GM23338 (cell line): ENCODE measurements around the gene CXCL6. TPM values are rescaled to one million over a fixed set of nuclear protein-coding genes. Genes with fewer than 3 reads are reported as not detected.

Experiments used
- ATAC-seq: fragments of 200-7000 bp; cut with Tn5 transposase; 3 replicates; pipeline ENCODE4 v1.9.1; 2020
- DNase-seq: peaks from one replicate; pipeline ENCODE4 v3.0.0-alpha.2; 2015; ENCODE audit warnings: low spot score
- H2AFZ ChIP-seq: fragments of 200-600 bp; sonication (generic); 2 replicates; pipeline ENCODE4 v1.8.0; 2016; ENCODE audit warnings: antibody characterized with exemption, mild to moderate bottlenecking, moderate library complexity
- H3F3A ChIP-seq: fragments of 200-600 bp; sonication (generic); replicated peaks from 2 replicates; pipeline ENCODE4 v1.8.0; 2017; ENCODE audit warnings: antibody characterized with exemption, mixed run types, low read depth
- H3K27ac ChIP-seq: fragments of 200-600 bp; sonication (generic); 2 replicates; pipeline ENCODE4 v1.6.1; 2016; ENCODE audit warnings: low read depth
- H3K27me3 ChIP-seq: fragments of 200-600 bp; sonication (generic); 2 replicates; pipeline ENCODE4 v1.8.0; 2016; ENCODE audit warnings: mild to moderate bottlenecking, mixed run types, moderate library complexity; ENCODE audit not compliant: insufficient read depth
- H3K36me3 ChIP-seq: fragments of 200-600 bp; sonication (generic); 2 replicates; pipeline ENCODE4 v1.8.0; 2016; ENCODE audit warnings: mild to moderate bottlenecking; ENCODE audit not compliant: insufficient read depth
- H3K4me1 ChIP-seq: fragments of 200-600 bp; sonication (generic); 2 replicates; pipeline ENCODE4 v1.8.0; 2016; ENCODE audit warnings: mild to moderate bottlenecking, moderate library complexity; ENCODE audit not compliant: insufficient read depth
- H3K4me2 ChIP-seq: fragments of 200-600 bp; sonication (generic); 2 replicates; pipeline ENCODE4 v1.7.1; 2017; ENCODE audit warnings: mixed run types
- H3K4me3 ChIP-seq: fragments of 200-600 bp; sonication (generic); 2 replicates; pipeline ENCODE4 v1.6.1; 2016; ENCODE audit warnings: mixed run types
- H3K79me2 ChIP-seq: fragments of 200-600 bp; sonication (generic); replicated peaks from 2 replicates; pipeline ENCODE4 v1.8.0; 2017; ENCODE audit warnings: mild to moderate bottlenecking; ENCODE audit not compliant: insufficient read depth
- H3K9me2 ChIP-seq: fragments of 200-600 bp; sonication (generic); 2 replicates; pipeline ENCODE4 v1.8.0; 2017; ENCODE audit not compliant: insufficient read depth
- H4K20me1 ChIP-seq: fragments of 200-600 bp; sonication (generic); replicated peaks from 2 replicates; pipeline ENCODE4 v1.8.0; 2017; ENCODE audit warnings: mild to moderate bottlenecking; ENCODE audit not compliant: insufficient read depth
- H3K27ac Mint-ChIP-seq: 2 replicates; pipeline ENCODE4 v1.8.0; 2020; ENCODE audit warnings: inconsistent platforms, mild to moderate bottlenecking, moderate library complexity, mixed read lengths
- H3K27me3 Mint-ChIP-seq: 3 replicates; pipeline ENCODE4 v1.8.0; 2022; ENCODE audit warnings: low read depth, mild to moderate bottlenecking, moderate library complexity, mixed read lengths, inconsistent platforms; ENCODE audit not compliant: insufficient read depth, poor library complexity
- H3K36me3 Mint-ChIP-seq: 3 replicates; pipeline ENCODE4 v1.8.0; 2021; ENCODE audit warnings: low read depth, mild to moderate bottlenecking, inconsistent platforms, moderate library complexity, mixed read lengths
- H3K4me1 Mint-ChIP-seq: 3 replicates; pipeline ENCODE4 v1.8.0; 2020; ENCODE audit warnings: mild to moderate bottlenecking, inconsistent platforms, mixed read lengths
- H3K4me3 Mint-ChIP-seq: 3 replicates; pipeline ENCODE4 v1.8.0; 2021; ENCODE audit warnings: moderate library complexity, mild to moderate bottlenecking, inconsistent platforms, mixed read lengths
- H3K9me3 Mint-ChIP-seq: 3 replicates; pipeline ENCODE4 v1.8.0; 2020; ENCODE audit warnings: moderate library complexity, mild to moderate bottlenecking, inconsistent platforms, mixed read lengths
- CREB1 ChIP-seq: fragments of 250-450 bp; sonication (Bioruptor Pico); IDR thresholded peaks from 2 replicates; pipeline ENCODE4 v1.5.0; 2020; ENCODE audit warnings: low read depth, mild to moderate bottlenecking, moderate library complexity
- CTCF ChIP-seq, 2 experiments: fragments of 200-600 bp in 1 of 2; sonication (generic) in 1 of 2; conservative IDR thresholded peaks; 2 replicates each; pipeline versions ENCODE4 v1.5.1 to v1.6.1; 2016 to 2017; ENCODE audit warnings: antibody characterized with exemption in 2 of 2, low read depth in 2 of 2, mild to moderate bottlenecking in 2 of 2, moderate library complexity in 1 of 2
- ETS1 ChIP-seq: IDR thresholded peaks from 2 replicates; pipeline ENCODE4 v1.6.1; 2016; ENCODE audit warnings: antibody characterized with exemption
- EZH2 ChIP-seq: fragments of 200-600 bp; sonication (generic); IDR thresholded peaks from one replicate; pipeline ENCODE4 v1.8.0; 2017; ENCODE audit warnings: antibody characterized with exemption, mild to moderate bottlenecking, low read depth; ENCODE audit not compliant: unreplicated experiment
- EZH2phosphoT487 ChIP-seq: fragments of 200-600 bp; sonication (generic); IDR thresholded peaks from one replicate; pipeline ENCODE4 v1.8.1; 2018; ENCODE audit warnings: antibody characterized with exemption; ENCODE audit not compliant: unreplicated experiment
- NANOG ChIP-seq: IDR thresholded peaks from 2 replicates; pipeline ENCODE4 v1.6.1; 2016; ENCODE audit warnings: antibody characterized with exemption, borderline replicate concordance
- POLR2AphosphoS5 ChIP-seq: IDR thresholded peaks from 2 replicates; pipeline ENCODE4 v1.6.1; 2016; ENCODE audit warnings: antibody characterized with exemption, low read depth
- REST ChIP-seq: IDR thresholded peaks from one replicate; pipeline ENCODE4 v1.6.1; 2018; ENCODE audit warnings: antibody characterized with exemption; ENCODE audit not compliant: unreplicated experiment
- STAT1 ChIP-seq: IDR thresholded peaks from one replicate; pipeline ENCODE4 v1.6.1; 2016; ENCODE audit warnings: antibody characterized with exemption; ENCODE audit not compliant: unreplicated experiment
- ZNF114 ChIP-seq: fragments of 250-450 bp; sonication (Bioruptor Pico); IDR thresholded peaks from 2 replicates; pipeline ENCODE4 v1.5.0; 2020; ENCODE audit warnings: mild to moderate bottlenecking, moderate library complexity
- ZNF462 ChIP-seq: fragments of 250-450 bp; sonication (Bioruptor Pico); IDR thresholded peaks from 2 replicates; pipeline ENCODE4 v1.5.0; 2020; ENCODE audit warnings: mild to moderate bottlenecking, moderate library complexity
- polyA plus RNA-seq: library from polyadenylated mRNA; unstranded; fragments of >200 nt; fragmentation: Nextera tagmentation; extraction: Ambion mirVana; gene quantifications from 2 replicates; pipeline ENCODE4 v1.2.1, GENCODE V29; 2016
- total RNA-seq: library from RNA; depleted of rRNA; stranded (reverse); fragments of >200 nt; shearing (Covaris generic); gene quantifications from 2 replicates; pipeline ENCODE4 v1.2.3, GENCODE V29; 2014

Gene CXCL6
- total and polyA plus RNA-seq, 2 experiments from 2014 or later, result 7.2 to 11.8 TPM

- TF ChIP-seq REST (no peak), POLR2AphosphoS5 (no peak), CREB1 (no peak), EZH2 (no peak), NANOG (no peak), ETS1 (no peak)
These were observed 21.8 kb upstream of the CXCL6 start (continued) for GRCh38 chr4:73814679-73815078.

GRCh38 chr4:73815145-73815544 is 21.3 kb upstream of the CXCL6 start:
- H3K4me2 ChIP-seq, result no peak overlapping the region
- H3K4me3 ChIP-seq, result no peak overlapping the region
- H4K20me1 ChIP-seq, result no peaks in the 10 kb centered on the region
- H3K27ac Mint-ChIP-seq, result no peak overlapping the region
- H3K4me3 Mint-ChIP-seq, result no peak overlapping the region
- peaks cover 21% of the 10 kb centered on the region for H3K4me1 Mint-ChIP-seq
- peak overlapping the region; percentile 64; the same call in 1 of the 2 replicates for H2AFZ ChIP-seq
- ATAC-seq, result no peak
- H3K9me3 Mint-ChIP-seq, result no peaks in the 10 kb centered on the region
- peaks cover 15% of the 10 kb centered on the region for H3K4me1 ChIP-seq
- no peak for DNase-seq
- H3K36me3 ChIP-seq, result no peaks in the 10 kb centered on the region
- H3K36me3 Mint-ChIP-seq, result no peaks in the 10 kb centered on the region; the same call in 2 of the 3 replicates
- H3K9me2 ChIP-seq, result peaks cover 16% of the 10 kb centered on the region
- no peaks in the 10 kb centered on the region for H3K27me3 ChIP-seq
- no peaks in the 10 kb centered on the region for H3K27me3 Mint-ChIP-seq
- no peaks in the 10 kb centered on the region for H3K79me2 ChIP-seq
- H3K27ac ChIP-seq, result no peak overlapping the region
- no peaks in the 10 kb centered on the region for H3F3A ChIP-seq
- no peak for TF ChIP-seq ZNF114 (CRISPR knock-in tag)
- no peak for TF ChIP-seq STAT1
- TF ChIP-seq EZH2phosphoT487, result no peak
- TF ChIP-seq ZNF462 (CRISPR knock-in tag), result no peak
- no peak for TF ChIP-seq CTCF (conservative IDR thresholded peaks at IDR 0.05; ENCODE audit: low read depth in 2 of 2)
